CD4-positive, alpha-beta T cell treated with Interleukin-4 for 4 hours (primary cell): Measurements from ENCODE around the gene KIR3DL3.
"Not testable (repeated sequence)": the region's sequence is repeated elsewhere in the genome, so short reads cannot be mapped to it uniquely, and the experiment has no call there.

ENCODE experiments used
- DNase-seq: peaks from one replicate; pipeline ENCODE4 v3.0.0-alpha.2; 2020

KIR3DL3 gene

DNA sequence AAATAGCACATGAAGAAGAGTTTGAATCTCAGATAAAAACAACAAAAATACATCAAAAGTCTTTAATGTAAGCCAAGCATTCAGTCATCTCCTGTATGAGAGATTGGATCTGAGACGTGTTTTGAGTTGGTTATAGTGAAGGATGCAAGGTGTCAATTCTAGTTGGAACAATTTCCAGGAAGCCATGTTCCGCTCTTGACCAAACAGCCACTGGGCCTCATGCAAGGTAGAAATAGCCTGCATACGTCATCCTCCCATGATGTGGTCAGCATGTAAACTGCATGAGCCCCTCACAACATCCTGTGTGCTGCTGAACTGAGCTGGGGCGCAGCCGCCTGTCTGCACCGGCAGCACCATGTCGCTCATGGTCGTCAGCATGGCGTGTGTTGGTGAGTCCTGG, at the start of gene KIR3DL3:
Gene KIR3DL3, plus strand, starts transcription at position 301 of the 400 bp plus-strand sequence. Its CDS starts 55 bp downstream, at position 356.
- DNase-seq, result no peak

DNA sequence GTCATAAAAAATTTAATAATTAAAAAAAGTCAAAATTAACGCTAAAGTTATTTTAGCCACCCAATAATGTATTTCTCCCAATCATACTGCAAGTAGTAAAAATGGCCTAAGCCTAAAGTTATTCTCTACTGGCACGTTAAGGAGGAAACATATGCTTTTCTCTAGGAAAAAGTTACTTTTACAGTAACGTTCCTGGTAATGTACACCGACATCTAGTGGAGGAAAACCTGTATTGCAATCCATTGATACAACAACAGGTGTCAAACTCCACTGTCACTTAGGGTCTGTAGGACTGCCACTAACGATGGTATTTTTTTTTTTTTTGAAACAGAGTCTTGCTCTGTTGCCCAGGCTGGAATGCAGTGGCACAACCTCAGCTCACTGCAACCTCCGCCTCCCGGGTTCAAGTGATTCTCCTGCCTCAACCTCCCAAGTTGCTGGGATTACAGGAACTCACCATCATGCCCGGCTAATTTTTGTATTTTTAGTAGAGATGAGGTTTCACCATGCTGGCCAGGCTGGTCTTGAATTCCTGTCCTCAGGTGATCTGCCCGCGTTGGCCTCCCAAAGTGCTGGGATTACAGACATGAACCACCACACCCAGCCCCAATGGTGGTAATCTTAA, 47.9 kb upstream of the KIR3DL3 start:
- peak; percentile 53 for DNase-seq

DNA sequence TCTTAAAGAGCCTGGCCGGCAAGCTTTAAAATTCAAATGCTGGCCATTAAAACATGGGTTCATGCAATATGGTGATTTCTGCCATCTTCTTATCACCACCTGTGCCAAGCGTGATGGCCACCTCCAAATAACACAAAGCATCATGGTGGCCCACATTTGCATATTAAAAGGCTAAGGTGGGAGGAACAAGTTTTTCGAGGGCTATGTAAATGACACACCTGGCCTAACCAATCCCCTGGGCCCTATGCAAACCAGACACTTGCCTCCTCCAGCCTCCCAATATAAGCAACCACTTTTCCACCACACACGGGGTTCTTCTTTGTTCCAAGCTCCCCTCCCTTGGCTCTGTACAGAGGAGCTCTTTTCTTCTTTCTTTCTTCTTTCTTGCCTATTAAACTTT, 47.0 kb upstream of the KIR3DL3 start:
- DNase-seq, result no peak

DNA sequence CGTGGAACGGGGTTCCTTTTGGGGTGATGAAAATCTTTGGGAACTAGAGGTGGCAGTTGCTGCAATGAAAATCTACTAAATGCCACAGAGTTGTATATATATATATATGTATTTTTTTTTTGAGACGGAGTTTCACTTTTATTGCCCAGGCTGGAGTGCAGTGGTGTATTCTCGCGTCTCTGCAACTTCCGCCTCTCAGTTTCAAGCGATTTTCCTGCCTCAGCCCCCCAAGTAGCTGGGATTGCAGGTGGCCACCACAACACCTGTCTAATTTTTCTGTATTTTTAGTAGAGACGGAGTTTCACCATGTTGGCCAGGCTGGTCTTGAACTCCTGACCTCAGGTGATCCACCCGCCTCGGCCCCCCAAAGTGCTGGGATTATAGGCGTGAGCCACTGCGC, 42.6 kb upstream of the KIR3DL3 start:
- not testable (repeated sequence) for DNase-seq

DNA sequence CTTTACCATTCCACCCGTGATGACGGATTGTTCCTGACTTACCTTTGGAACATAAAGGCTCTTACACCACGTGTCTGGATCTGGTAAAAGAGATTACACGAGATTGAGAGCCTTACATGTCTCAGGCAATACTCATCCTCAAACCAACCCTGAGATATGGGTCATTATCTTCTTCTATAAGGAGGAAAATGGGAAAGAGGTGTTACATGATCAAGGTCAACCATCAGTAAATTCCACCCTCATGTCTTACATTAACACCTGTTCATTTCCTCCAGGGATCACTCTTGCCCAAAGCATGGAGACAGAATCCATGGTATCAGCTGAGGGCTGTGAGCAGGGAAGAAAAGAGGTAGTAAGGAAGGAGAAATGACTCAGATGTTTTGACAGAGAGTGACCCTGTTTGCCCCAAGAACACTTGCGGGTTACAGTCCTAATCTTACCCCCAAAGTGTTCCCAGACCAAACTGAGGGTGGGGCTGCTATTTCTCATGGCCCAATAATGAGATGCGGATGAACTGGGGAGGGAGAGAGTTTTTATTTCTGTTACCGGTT, 41.9 kb upstream of the KIR3DL3 start:
- DNase-seq, result no peak

DNA sequence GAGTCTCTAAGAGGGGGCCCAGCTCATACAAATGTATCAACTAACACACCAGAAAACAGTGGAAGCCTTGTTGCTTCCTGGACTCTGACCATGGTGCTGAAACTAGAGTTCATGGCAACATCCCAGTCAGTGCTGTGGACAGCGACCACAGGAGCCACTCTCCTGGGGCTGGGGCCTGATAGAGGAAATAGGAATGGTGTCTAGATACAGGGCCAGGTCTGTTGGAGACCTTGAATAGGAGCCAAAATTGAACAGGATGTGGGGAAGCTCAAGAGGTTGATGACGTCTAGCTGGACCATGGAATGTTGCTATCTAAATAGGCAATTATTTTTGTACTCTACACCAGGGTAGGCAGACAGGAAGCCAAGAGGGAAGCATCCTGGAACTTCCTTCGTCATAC, 39.7 kb upstream of the KIR3DL3 start:
- no peak for DNase-seq

DNA sequence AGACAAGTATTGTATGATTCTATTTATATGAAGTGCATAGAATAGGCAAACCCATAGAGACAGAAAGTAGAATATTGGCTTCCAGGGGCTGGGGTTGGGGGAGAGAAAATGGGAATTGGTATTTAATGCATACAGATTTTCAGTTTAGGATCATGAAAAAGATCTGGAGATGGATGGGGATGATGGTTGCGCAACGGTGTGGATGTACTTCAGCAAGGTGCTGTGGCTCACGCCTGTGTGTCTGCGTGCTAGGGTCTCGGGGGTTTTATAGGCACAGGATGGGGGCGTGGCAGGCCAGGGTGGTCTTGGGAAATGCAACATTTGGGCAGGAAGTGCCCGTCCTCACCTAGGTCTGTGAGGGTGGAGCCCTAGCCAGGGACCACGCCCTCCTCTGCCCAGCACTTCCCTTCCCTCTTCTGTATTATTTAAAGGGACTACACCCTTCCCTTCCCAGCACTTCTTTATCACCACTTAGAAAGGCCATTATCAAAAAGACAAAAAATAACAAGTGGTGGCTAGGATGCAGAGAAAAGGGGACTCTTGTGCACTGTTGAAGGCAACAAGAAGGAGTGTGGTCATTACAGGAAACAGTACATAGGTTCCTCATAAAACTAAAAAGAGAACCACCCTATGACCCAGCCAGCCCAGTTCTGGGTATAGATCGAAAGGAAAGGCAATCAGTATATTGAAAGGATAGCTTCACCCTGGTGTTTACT, 32.5 kb upstream of the KIR3DL3 start:
- DNase-seq, result no peak

DNA sequence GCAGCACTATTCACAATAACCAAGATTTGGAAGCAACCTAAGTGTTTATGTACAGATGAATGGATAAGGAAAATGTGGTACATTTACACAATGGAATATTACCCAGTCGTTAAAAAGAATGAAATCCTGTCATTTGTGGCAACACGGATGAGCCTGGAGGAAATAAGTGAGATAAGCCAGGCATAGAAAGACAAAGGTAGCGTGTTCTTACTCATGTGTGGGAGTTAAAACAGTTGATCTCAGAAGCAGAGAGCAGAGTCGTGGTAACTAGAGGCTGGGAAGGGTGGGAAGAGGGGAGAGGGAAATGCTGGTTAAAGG, 32.0 kb upstream of the KIR3DL3 start:
- no peak for DNase-seq

DNA sequence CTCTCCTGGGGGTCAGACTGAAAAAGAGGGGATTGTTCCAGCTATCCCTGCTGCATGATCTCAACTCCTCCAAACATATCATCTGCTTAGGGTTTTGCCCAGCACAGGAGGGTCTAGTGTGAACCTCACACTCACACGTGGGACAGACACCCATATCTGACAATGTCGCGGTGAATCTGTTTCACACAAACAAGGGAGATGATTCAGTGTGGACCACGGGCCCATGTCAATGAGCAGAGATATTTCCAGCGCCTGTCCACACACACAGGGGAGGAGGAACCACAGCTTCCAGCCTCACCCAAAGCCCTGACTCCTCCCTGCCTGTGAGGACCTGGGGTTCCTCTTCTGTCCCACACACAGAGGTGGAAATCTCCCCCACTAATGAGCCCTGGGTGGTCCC, 29.6 kb upstream of the KIR3DL3 start:
- DNase-seq, result no peak

DNA sequence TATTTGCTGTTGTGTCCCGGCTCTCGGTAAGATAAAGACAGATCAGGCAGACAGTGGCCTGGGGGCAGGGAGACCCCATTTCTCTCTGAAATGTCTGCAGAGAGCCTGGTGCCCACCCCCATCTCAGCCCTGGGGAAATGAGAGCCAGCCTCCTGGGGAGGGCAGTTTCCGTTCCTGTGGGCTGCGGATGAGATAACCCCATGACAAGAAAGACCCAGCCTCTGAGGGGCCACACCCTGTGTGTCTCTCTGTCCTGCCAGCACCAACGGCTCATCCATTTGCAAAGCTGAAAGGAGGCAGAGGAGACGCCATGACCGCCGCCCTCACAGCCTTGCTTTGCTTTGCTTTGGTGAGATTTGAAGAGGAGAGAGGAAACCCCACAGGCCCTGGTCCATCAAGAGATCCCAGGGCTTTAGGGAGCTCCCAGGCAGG, 28.1 kb upstream of the KIR3DL3 start:
- no peak for DNase-seq

DNA sequence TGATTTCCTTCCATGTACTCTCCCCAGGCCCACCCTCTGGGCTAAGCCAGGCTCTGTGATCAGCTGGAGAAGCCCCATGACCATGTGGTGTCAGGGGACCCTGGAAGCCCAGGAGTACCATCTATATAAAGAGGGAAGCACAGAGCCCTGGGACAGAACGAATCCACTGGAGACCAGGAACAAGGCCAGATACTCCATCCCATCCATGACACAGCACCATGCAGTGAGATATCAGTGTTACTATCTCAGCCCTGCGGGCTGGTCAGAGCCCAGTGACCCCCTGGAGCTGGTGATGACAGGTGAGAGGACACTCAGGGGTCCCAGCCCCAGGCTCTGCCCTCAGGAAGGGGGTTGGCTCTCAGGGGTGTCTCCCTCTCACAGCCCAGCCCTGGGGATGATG, 27.5 kb upstream of the KIR3DL3 start:
- no peak for DNase-seq

DNA sequence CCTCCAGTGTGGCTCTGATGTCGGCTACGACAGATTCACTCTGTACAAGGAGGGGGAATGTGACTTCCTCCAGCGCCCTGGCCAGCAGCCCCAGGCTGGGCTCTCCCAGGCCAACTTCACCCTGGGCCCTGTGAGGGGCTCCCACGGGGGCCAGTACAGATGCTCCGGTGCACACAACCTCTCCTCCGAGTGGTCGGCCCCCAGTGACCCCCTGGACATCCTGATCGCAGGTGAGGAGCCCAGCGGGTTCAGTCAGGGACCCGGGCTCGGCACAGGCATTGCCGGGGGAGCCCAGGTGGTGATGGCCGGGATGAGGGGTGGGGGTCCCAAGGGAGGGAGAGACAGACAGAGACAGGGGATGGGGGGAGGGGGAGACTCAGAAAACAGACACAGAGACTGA, 26.5 kb upstream of the KIR3DL3 start:
- DNase-seq, result not testable (repeated sequence)

DNA sequence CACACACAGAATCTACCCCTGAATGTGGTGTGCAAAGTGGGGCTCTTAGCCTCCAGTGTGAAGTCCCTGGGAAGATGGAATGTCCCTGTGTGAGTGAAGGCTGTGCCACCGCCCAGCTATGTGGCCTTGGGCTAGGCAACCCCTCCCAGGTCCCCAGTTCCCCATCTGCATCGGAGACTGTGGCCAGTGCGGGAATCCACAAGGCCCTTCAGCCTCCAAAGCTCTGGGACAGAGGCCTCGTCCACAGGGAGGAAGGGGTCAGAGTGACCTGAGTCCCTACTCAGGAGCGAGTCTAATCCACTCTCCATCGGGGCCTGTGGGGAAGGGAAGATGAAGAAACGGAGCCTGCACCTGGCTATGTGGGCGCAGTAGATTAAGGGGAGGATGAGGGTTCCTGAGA, 19.3 kb upstream of the KIR3DL3 start:
- DNase-seq, result no peak

DNA sequence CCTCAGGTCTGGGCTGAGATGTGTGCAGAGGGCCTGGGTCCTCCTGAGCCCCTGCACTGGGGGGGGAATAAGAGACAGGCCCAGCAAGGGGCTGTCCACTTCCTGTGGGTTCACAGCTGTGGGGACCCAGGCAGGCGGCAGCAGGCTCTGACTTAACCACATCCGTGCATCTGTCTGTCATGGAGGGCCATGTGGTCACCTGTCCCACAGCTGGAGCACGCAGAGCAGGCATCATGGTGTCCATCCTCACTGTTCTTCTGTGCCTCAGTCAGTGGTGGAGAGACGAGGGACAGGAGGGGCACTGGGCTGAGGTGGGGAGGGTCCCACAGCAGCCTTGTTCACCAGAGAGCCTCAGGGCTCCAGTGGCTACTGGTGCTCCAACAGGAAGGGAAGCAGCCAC, 16.3 kb upstream of the KIR3DL3 start:
- DNase-seq, result peak; percentile 4

DNA sequence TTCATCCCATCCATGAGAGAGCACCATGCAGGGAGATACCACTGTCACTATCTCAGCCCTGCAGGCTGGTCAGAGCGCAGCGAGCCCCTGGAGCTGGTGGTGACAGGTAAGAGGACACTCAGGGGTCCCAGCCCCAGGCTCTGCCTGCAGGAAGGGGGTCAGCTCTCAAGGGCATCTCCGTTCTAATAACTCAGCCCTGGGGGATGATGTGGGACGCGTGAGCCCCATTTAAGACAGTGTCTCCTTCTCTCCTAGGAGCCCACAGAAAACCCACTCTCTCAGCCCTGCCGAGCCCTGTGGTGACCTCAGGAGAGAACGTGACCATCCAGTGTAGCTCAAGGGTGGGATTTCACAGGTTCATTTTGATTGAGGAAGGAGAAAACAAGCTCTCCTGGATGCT, 15.5 kb upstream of the KIR3DL3 start:
- no peak for DNase-seq

DNA sequence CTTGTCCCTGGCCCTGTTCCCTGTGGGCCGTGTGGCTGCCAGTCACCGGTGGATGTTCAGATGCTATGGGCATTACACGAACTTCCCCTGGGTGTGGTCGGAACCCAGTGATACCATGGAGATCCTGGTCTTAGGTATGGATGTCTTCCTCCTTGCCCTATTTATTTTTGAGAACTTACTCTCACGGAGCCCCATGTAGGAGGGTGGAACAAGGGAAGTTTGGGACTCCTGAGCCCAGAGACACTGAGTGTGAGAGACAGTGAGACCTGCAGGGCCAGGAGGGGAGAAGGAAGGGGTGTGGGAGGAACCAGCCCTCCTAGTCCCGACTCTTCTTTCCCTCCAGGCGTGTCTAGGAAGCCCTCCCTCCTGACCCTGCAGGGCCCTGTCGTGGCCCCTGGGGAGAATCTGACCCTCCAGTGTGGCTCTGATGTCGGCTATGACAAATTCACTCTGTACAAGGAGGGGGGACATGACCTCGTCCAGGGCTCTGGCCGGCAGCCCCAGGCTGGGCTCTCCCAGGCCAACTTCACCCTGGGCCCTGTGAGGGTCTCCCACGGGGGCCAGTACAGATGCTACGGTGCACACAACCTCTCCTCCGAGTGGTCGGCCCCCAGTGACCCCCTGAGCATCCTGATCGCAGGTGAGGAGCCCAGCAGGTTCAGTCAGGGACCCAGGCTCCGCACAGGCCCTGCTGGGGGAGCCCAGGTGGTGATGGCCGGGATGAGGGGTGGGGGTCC, 14.9 kb upstream of the KIR3DL3 start:
- no peak for DNase-seq

DNA sequence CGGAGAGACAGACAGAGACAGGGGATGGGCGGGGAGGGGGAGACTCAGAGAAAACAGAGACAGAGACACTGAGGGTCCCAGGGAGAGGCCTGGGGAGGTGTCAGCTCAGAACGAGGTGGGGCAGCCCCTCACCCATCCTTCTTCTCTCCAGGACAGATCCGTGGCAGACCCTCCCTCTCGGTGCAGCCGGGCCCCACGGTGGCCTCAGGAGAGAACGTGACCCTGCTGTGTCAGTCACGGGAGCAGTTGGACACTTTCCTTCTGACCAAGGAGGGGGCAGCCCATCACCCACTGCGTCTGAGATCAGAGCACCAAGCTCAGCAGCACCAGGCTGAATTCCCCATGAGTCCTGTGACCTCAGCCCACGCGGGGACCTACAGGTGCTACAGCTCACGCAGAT, 14.3 kb upstream of the KIR3DL3 start:
- DNase-seq, result not testable (repeated sequence)

DNA sequence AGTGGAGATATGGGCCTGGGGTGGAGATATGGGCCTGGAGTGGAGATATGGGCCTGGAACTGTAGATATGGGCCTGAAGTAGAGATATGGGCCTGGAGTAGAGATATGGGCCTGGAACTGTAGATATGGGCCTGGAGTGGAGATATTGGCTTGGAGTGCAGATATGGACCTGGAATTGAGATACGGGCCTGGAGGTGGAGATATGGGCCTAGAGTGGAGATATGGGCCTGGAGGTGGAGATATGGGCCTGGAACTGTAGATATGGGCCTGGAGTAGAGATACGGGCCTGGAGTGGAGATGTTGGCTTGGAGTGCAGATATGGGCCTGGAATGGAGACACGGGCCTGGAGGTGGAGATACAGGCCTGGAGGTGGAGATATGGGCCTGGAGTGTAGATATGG, 402 bp downstream of the KIR3DL3 start:
- no peak for DNase-seq

DNA sequence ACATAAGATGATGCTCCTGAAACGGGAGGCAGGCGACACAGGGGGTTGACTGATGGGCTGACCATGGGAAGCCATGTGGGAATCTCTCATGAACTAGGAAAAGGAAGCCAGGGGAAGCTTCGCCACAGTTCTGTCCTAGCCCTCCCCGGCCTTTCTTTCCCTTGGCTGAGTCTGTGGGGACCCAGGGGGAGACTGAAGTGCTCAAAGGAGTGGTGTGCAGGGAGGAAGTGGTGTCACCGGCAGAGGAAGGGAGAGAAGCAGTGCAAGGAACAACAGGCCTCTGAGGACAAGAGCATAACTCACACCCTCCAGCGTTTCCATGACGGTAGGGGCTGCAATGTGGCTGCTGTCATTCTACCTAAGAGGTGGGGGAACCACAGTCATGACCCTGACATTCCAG, 1.1 kb downstream of the KIR3DL3 start:
- no peak for DNase-seq

DNA sequence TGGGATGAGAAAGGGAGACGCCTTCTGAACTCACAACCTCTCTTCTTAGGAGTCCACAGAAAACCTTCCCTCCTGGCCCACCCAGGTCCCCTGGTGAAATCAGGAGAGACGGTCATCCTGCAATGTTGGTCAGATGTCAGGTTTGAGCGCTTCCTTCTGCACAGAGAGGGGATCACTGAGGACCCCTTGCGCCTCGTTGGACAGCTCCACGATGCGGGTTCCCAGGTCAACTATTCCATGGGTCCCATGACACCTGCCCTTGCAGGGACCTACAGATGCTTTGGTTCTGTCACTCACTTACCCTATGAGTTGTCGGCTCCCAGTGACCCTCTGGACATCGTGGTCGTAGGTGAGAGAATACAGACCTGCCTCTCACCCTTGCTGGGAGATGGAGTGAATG, 3.3 kb downstream of the KIR3DL3 start:
- no peak for DNase-seq

DNA sequence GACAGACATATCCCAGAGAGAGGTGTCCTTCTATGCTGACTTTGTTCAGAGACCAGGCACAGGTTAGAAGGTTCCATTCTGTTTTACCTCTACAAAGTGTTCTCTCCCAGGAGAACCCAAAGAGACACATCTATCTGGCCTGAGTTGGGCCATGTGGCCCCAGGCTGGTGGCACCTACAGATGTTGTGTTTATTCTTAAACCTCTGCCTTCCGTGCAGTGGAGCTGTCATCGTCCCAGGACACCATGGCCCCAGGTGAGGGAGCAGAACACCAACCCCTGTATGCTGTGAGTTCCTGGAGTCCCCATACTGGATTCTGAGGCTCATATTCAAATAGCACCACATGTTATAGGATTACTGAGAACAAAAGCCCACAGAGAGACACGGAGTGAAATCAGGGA, 3.9 kb downstream of the KIR3DL3 start:
- no peak for DNase-seq

DNA sequence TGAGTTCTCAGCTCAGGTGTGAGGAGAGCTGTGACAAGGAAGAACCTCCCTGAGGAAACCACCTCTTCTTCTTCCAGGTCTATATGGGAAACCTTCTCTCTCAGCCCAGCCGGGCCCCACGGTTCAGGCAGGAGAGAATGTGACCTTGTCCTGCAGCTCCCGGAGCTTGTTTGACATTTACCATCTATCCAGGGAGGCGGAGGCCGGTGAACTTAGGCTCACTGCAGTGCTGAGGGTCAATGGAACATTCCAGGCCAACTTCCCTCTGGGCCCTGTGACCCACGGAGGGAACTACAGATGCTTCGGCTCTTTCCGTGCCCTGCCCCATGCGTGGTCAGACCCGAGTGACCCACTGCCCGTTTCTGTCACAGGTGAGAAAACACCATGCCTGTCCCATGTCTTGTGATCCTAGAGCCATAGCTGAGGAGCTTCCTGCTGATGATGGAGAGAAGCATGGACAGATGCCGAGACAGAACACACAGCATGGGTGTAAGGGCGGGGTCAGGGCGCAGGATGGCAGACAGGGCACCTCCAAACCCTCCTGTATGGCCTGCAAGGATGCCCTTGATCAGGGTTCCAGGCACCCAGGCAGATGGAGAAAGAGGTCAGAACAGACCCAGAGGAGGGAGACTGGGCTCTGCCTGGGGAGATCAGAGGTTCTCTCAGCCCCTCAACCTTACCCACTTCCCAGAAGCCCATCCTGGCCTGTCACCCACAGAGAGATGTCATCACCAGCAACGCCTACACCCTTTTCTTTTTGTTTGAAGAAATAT, 5.4 kb downstream of the KIR3DL3 start:
- no peak for DNase-seq

DNA sequence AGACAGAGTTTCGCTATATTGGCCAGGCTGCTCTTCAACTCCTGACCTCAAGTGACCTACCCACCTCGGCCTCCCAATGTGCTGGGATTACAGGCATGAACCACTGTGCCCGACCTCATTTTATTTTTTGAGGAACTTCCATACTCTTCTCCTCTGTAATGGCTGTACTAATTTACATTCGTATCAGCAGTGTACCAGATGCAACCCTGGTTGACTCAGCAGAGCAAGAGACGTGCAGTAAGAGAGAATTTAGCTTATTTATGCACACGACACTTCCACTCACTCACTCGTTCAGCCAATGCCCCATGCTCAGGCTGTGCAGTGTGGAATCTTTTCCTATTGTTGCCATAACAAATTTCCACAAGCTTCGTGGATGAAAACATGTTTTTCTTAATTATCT, 6.9 kb downstream of the KIR3DL3 start:
- DNase-seq, result no peak
